Stimulated activated CD4-positive, alpha-beta T cell treated with anti-CD3 and anti-CD28 coated beads, Interleukin-1b, Interleukin-23, amount 100 ng/mL, for 48 hours (primary cell): ENCODE data around the gene ULK4.
"Not testable (repeated sequence)": the region's sequence is repeated elsewhere in the genome, so short reads cannot be mapped to it uniquely, and the experiment has no call there.

Experiments
- DNase-seq: peaks from one replicate; pipeline ENCODE4 v3.0.0-alpha.2; 2020

Gene ULK4

GRCh38 chr3:41683666-41684350 is 278.1 kb downstream of the ULK4 start:
- DNase-seq = no peak

- no peak for DNase-seq
Observed at GRCh38 chr3:41682996-41683395, 278.9 kb downstream of the ULK4 start.

- DNase-seq = no peak
Observed at GRCh38 chr3:41682382-41682781, 279.5 kb downstream of the ULK4 start.

- no peak for DNase-seq
Observed at GRCh38 chr3:41681479-41681878, 280.4 kb downstream of the ULK4 start.

- no peak for DNase-seq
Observed at GRCh38 chr3:41679374-41679773, 282.5 kb downstream of the ULK4 start.

- DNase-seq = not testable (repeated sequence)
Observed at GRCh38 chr3:41675102-41675501, 286.8 kb downstream of the ULK4 start.

GRCh38 chr3:41674449-41674848 is 287.5 kb downstream of the ULK4 start:
- no peak for DNase-seq

- no peak for DNase-seq
Observed at GRCh38 chr3:41673650-41674049, 288.3 kb downstream of the ULK4 start.

- no peak for DNase-seq
Observed at GRCh38 chr3:41668379-41668778, 293.5 kb downstream of the ULK4 start.

- DNase-seq = no peak
Observed at GRCh38 chr3:41662288-41662687, 299.6 kb downstream of the ULK4 start.

GRCh38 chr3:41661796-41662195 is 300.1 kb downstream of the ULK4 start:
- no peak for DNase-seq

- DNase-seq = no peak
Observed at GRCh38 chr3:41660510-41660909, 301.4 kb downstream of the ULK4 start.

- no peak for DNase-seq
Observed at GRCh38 chr3:41653571-41654239, 308.2 kb downstream of the ULK4 start.

GRCh38 chr3:41652931-41653330 is 309.0 kb downstream of the ULK4 start:
- DNase-seq = no peak

GRCh38 chr3:41652506-41652905 is 309.4 kb downstream of the ULK4 start:
- no peak for DNase-seq

- no peak for DNase-seq
Observed at GRCh38 chr3:41651718-41652117, 310.2 kb downstream of the ULK4 start.

- DNase-seq = no peak
Observed at GRCh38 chr3:41650406-41650805, 311.5 kb downstream of the ULK4 start.

- DNase-seq = no peak
Observed at GRCh38 chr3:41649129-41649739, 312.7 kb downstream of the ULK4 start.

GRCh38 chr3:41647730-41648129 is 314.2 kb downstream of the ULK4 start:
- DNase-seq = not testable (repeated sequence)

GRCh38 chr3:41640076-41640475 is 321.8 kb downstream of the ULK4 start:
- no peak for DNase-seq

- no peak for DNase-seq
Observed at GRCh38 chr3:41638381-41638780, 323.5 kb downstream of the ULK4 start.

GRCh38 chr3:41632700-41633099 is 329.2 kb downstream of the ULK4 start:
- DNase-seq = no peak

GRCh38 chr3:41630708-41631107 is 331.2 kb downstream of the ULK4 start:
- DNase-seq = no peak

GRCh38 chr3:41629986-41630385 is 331.9 kb downstream of the ULK4 start:
- no peak for DNase-seq
